ENCODE data around the gene MAPK7. TPM values are rescaled to one million over a fixed set of nuclear protein-coding genes. Genes with fewer than 3 reads are reported as not detected.

The MAPK7 gene
- total RNA-seq, 1 experiment from 2014 or later: 14.5 TPM

GRCh38 chr17:19361326-19361725 is 17.0 kb upstream of the MAPK7 start:
- peaks cover 14% of the 10 kb centered on the region for H3K4me1 Mint-ChIP-seq (ENCODE audit: insufficient read depth, unreplicated experiment)
- H3K27me3 Mint-ChIP-seq (ENCODE audit: insufficient read depth, unreplicated experiment): no peaks in the 10 kb centered on the region
- POLR2A ChIA-PET: interaction anchor here (1.2 to 5.9 kb wide), 4 partner anchors 16 to 287 kb away, joined by 3 to 61 read pairs (median 14); partner anchors contain the start of genes ALDH3A2 and MAPK7
- no peak for TF ChIP-seq CTCF (IDR thresholded peaks at IDR 0.05; ENCODE audit: unreplicated experiment)
- no peaks in the 10 kb centered on the region for H3K9me3 Mint-ChIP-seq (ENCODE audit: unreplicated experiment)
- H3K27ac Mint-ChIP-seq (ENCODE audit: low read depth, unreplicated experiment): peak overlapping the region; percentile 89
- intact Hi-C loops (cut with micrococcal nuclease): loop anchor here (5.0 kb wide), 1 partner anchor 286 kb away; the partner anchor contains the start of gene ALDH3A2
- CTCF ChIA-PET: interaction anchor here (9.7 kb wide), 1 partner anchor 86 kb away, joined by 147 read pairs; no protein-coding TSS in a partner anchor
- H3K4me3 Mint-ChIP-seq (ENCODE audit: unreplicated experiment): peak overlapping the region; percentile 78
- no peak for DNase-seq (ENCODE audit: unreplicated experiment)
- H3K36me3 Mint-ChIP-seq (ENCODE audit: insufficient read depth, unreplicated experiment): peaks cover 18% of the 10 kb centered on the region
- BruUV-seq (replicated peaks): no TSS peak

- peaks cover 14% of the 10 kb centered on the region for H3K4me1 Mint-ChIP-seq (ENCODE audit: insufficient read depth, unreplicated experiment)
- POLR2A ChIA-PET: interaction anchor here (1.2 to 5.9 kb wide), 9 partner anchors 8 to 405 kb away, joined by 3 to 61 read pairs (median 5); partner anchors contain the start of genes ALDH3A2 and MAPK7
- H3K27me3 Mint-ChIP-seq (ENCODE audit: insufficient read depth, unreplicated experiment): no peaks in the 10 kb centered on the region
- no peak for DNase-seq (ENCODE audit: unreplicated experiment)
- TSS peak; percentile 63 for BruUV-seq (replicated peaks)
- peak overlapping the region; percentile 89 for H3K27ac Mint-ChIP-seq (ENCODE audit: low read depth, unreplicated experiment)
- peak overlapping the region; percentile 78 for H3K4me3 Mint-ChIP-seq (ENCODE audit: unreplicated experiment)
- no peak for TF ChIP-seq CTCF (IDR thresholded peaks at IDR 0.05; ENCODE audit: unreplicated experiment)
- H3K36me3 Mint-ChIP-seq (ENCODE audit: insufficient read depth, unreplicated experiment): peaks cover 18% of the 10 kb centered on the region
- CTCF ChIA-PET: interaction anchor here (0.6 to 9.7 kb wide), 8 partner anchors 8 to 392 kb away, joined by 3 to 147 read pairs (median 12); partner anchors contain the start of gene MAPK7
- H3K9me3 Mint-ChIP-seq (ENCODE audit: unreplicated experiment): no peaks in the 10 kb centered on the region
- intact Hi-C loops (cut with micrococcal nuclease): loop anchor here (1.0 to 5.0 kb wide), 4 partner anchors 85 to 405 kb away; partner anchors contain the start of gene ALDH3A2
Measured at GRCh38 chr17:19361944-19362276, 16.4 kb upstream of the MAPK7 start.

- peaks cover 14% of the 10 kb centered on the region for H3K36me3 Mint-ChIP-seq (ENCODE audit: insufficient read depth, unreplicated experiment)
- peak within 1 kb of the TSS; percentile 78 for H3K4me3 Mint-ChIP-seq (ENCODE audit: unreplicated experiment)
- no peaks in the 10 kb centered on the region for H3K9me3 Mint-ChIP-seq (ENCODE audit: unreplicated experiment)
- ChIA-PET CTCF (interaction anchor here (0.5 to 9.7 kb wide), 40 partner anchors 8 to 404 kb away, joined by 3 to 147 read pairs (median 4); partner anchors contain the start of genes ALDH3A2 and MAPK7), POLR2A (interaction anchor here (0.6 to 5.9 kb wide), 14 partner anchors 9 to 404 kb away, joined by 3 to 61 read pairs (median 4); partner anchors contain the start of genes ALDH3A2 and MAPK7)
- H3K4me1 Mint-ChIP-seq (ENCODE audit: insufficient read depth, unreplicated experiment): peaks cover 14% of the 10 kb centered on the region
- peak; percentile 90 for DNase-seq (ENCODE audit: unreplicated experiment)
- peak within 1 kb of the TSS; percentile 89 for H3K27ac Mint-ChIP-seq (ENCODE audit: low read depth, unreplicated experiment)
- intact Hi-C loops (cut with micrococcal nuclease): loop anchor here (1.0 to 5.0 kb wide), 5 partner anchors 85 to 404 kb away; partner anchors contain the start of gene ALDH3A2
- BruUV-seq (replicated peaks): no TSS peak
- TF ChIP-seq CTCF (IDR thresholded peaks at IDR 0.05; ENCODE audit: unreplicated experiment): peak; percentile 97
- no peaks in the 10 kb centered on the region for H3K27me3 Mint-ChIP-seq (ENCODE audit: insufficient read depth, unreplicated experiment)
Measured at GRCh38 chr17:19362277-19363113, 15.8 kb upstream of the MAPK7 start, which contains the start of gene B9D1. TSS of gene B9D1 (minus strand) at chr17:19362723. CDS start at chr17:19362569, 154 bp downstream.

- Mint-ChIP-seq H3K4me1 (ENCODE audit: insufficient read depth, unreplicated experiment) (peaks cover 14% of the 10 kb centered on the region), H3K27me3 (ENCODE audit: insufficient read depth, unreplicated experiment) (no peaks in the 10 kb centered on the region), H3K36me3 (ENCODE audit: insufficient read depth, unreplicated experiment) (peaks cover 12% of the 10 kb centered on the region), H3K4me3 (ENCODE audit: unreplicated experiment) (peak overlapping the region; percentile 78), H3K27ac (ENCODE audit: low read depth, unreplicated experiment) (peak overlapping the region; percentile 89), H3K9me3 (ENCODE audit: unreplicated experiment) (no peaks in the 10 kb centered on the region)
- BruUV-seq (replicated peaks): no TSS peak
- DNase-seq (ENCODE audit: unreplicated experiment): no peak
- POLR2A ChIA-PET: interaction anchor here (0.6 to 5.9 kb wide), 11 partner anchors 9 to 365 kb away, joined by 3 to 61 read pairs (median 4); partner anchors contain the start of genes ALDH3A2 and MAPK7
- CTCF ChIA-PET: interaction anchor here (0.7 to 9.7 kb wide), 33 partner anchors 9 to 403 kb away, joined by 3 to 147 read pairs (median 4); partner anchors contain the start of genes ALDH3A2 and MAPK7
- intact Hi-C loops (cut with micrococcal nuclease): loop anchor here (1.0 to 5.0 kb wide), 4 partner anchors 145 to 404 kb away; partner anchors contain the start of gene ALDH3A2
- no peak for TF ChIP-seq CTCF (IDR thresholded peaks at IDR 0.05; ENCODE audit: unreplicated experiment)
Measured at GRCh38 chr17:19363114-19363438, 15.2 kb upstream of the MAPK7 start.

All from MCF 10A (cell line).